HG03439 (cell line): ENCODE results near the gene TRAFD1.
"Not testable (repeated sequence)": the region's sequence is repeated elsewhere in the genome, so short reads cannot be mapped to it uniquely, and the experiment has no call there.

Source experiments
- ATAC-seq: cut with Tn5 transposase; IDR thresholded peaks from one replicate; pipeline ENCODE4 v1.9.1; 2021; ENCODE audit warnings: mild to moderate bottlenecking, moderate library complexity; ENCODE audit not compliant: unreplicated experiment

Gene TRAFD1, protein sequence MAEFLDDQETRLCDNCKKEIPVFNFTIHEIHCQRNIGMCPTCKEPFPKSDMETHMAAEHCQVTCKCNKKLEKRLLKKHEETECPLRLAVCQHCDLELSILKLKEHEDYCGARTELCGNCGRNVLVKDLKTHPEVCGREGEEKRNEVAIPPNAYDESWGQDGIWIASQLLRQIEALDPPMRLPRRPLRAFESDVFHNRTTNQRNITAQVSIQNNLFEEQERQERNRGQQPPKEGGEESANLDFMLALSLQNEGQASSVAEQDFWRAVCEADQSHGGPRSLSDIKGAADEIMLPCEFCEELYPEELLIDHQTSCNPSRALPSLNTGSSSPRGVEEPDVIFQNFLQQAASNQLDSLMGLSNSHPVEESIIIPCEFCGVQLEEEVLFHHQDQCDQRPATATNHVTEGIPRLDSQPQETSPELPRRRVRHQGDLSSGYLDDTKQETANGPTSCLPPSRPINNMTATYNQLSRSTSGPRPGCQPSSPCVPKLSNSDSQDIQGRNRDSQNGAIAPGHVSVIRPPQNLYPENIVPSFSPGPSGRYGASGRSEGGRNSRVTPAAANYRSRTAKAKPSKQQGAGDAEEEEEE

DNA sequence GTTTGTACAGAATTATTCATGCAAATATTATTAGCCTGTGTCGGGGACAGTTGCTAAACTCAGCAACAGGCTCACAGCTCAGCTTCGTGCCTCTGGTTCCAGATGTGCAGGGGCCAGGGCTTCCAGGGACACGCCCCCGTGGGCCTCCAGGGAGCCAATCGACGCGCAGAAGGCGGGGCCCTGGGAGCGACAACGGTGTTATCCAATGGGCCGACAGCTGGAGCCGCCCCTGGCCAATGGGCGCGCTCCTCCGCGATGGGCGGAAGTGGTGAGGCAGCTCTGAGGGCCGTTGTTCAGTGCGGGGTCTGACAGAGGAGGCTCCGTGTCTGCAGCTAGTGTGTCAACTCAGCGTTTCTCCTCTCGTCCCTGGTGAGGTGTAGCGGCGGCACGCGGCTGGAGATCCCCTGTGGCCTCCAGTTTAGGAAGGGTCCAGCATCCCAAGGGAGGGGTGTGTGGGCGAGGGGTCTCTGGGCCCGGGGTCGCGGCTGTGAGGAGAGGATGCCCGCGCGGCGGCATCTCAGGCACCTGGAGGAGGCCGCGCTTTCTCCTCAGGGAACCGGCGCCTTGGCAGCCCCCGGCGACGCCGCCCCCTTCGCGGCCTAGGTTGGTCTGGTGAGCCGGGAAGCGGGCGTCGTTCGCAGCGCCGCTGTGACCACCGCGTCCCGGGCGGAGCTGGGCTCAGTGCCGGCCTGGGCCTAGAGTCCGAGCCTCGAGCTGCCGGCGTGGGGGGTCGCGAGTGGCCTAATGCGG lies at the start of gene TRAFD1:
TSS of gene TRAFD1 (plus strand) at position 311 of the 750 bp plus-strand sequence. CDS start 4,963 bp downstream, outside the sequence.
- peak; percentile 93 for ATAC-seq

DNA sequence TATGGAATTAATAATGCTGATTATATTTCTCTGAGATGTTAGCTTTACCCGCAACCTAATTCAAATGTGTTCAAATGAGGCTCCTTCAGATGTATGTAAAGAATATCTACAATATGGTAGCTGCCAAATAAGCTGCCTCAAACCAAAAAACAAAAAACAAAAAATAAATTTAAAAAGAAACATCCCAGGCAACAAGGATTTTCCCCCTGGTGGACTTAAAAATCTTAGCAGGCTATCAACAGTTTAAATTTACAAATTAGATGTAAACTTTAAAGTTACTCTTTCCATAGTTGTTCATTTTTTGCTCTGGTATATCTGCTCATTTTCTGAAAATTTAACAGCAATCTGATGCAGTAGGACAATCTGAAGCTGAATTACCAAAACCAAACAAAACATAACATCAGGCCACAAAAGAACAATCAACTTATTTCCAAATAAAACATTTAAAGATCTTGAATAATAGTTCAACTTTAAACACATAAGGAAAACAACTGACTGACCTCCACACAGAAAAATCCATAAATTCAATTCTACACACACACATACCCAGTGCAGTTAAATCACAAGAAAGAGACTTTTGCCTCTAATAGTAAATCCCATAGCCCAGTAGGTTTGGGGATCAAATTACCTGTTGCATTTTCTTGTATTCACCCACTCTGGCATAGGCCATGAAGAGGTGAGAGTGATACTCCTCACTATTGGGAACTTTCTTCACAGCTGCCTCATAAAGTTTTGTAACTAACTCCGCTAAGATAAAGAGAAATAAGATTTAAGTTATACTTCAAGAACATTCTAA lies 38.1 kb upstream of the TRAFD1 start:
- ATAC-seq: no peak

DNA sequence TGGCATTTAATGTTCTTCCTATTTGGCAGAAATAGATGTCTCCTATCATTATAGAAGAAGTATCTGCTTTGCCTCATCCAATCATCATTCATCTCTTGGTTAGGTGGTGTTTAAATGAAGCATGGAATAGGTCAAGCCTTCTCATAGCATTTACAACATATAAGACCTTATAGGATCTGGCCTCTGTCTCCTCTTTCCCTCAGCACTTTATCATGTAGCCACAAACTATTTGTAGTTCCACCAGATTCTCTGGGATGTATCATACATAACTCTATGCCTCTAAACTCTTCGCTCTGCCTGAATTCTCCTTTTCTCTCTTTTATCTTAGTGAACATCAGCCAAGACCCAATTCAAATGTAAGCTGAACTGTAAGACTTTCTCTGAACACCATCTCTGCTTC lies 37.5 kb upstream of the TRAFD1 start:
- ATAC-seq: no peak

DNA sequence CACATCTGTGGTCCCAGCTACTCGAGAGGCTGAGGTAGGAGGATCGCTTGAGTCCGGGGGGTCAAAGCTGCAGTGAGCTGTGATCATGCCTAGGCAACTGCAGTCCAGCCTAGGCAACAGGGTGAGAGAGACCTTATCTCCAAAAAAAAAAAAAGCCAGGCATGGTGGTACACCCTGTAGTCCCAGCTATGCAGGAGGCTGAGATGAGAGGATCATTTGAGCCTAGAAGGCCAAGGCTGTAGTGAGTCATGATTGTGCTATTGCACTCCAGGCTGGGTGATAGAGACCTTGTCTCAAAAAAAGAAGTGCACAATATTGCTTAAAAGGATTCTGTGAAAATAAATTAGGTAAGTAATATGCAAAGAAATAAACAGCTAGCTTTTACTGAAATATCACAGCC lies 33.8 kb upstream of the TRAFD1 start:
- no peak for ATAC-seq

DNA sequence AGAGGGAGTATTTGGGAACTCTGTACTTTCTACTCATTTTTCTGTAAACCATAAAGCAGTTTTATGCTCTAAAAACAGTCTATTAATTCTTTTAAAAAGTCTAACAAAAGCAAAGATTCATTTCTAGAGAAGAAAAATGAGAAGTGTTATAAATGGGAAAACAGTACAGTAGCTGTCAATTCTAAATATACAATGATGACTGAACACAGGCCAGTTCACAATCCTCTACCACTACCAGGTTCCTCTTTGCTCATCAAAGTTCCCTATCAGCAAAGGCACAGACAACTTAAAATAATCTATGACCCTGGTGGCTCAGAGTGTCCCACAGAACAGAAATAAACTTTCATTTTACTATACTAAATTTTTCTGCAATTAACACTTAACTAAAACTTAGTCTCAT lies 29.3 kb upstream of the TRAFD1 start:
- peak; percentile 78 for ATAC-seq

DNA sequence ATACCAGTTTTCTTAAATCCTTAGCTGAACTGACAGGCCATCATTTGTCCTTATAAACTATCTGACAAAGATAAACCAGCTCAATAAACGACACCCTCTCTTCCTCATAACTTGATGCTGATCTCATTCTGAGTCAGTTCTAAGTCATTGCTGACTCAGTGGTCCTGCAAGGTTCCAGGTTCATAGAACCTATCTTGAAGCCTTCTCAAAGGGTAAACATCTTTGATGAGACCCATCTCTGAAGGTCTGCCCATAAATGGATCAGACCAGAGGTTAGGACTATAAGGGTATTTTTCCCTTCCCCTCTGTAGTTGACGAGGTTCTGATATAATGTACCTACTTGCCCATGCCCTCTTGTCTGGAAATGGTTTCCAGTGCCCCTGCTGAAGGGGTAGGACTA lies 28.7 kb upstream of the TRAFD1 start:
- ATAC-seq: peak; percentile 32

DNA sequence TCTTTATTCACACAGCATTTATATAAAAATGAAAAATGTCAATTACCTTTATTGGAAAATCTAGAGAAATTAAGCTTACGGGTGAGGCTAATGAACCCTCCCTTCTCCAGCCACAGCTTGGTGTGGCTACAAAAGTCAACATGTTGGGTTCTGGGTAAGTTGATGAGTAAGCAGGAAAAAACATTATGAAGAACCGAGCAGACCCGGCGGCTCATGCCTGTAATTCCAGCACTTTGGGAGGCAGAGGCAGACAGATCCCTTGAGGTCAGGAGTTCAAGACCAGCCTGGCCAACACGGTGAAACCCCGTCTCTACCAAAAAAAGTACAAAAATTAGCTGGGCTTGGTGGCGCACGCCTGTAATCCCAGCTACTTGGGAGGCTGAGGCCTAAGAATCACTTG lies 27.7 kb upstream of the TRAFD1 start:
- ATAC-seq: no peak

DNA sequence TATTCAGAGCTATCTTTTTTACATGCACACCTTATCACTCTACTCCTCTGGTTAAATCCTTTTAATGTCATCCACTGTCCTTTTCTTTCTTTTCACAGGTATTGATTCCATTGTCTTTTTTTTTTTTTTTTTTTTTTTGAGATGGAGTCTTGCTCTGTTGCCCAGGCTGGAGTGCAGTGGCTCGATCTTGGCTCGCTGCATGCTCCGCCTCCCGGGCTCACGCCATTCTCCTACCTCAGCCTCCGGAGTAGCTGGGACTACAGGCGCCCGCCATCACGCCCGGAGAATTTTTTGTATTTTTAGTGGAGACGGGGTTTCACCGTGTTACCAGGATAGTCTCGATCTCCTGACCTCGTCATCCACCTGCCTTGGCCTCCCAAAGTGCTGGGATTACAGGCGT lies 24.9 kb upstream of the TRAFD1 start:
- ATAC-seq: not testable (repeated sequence)

DNA sequence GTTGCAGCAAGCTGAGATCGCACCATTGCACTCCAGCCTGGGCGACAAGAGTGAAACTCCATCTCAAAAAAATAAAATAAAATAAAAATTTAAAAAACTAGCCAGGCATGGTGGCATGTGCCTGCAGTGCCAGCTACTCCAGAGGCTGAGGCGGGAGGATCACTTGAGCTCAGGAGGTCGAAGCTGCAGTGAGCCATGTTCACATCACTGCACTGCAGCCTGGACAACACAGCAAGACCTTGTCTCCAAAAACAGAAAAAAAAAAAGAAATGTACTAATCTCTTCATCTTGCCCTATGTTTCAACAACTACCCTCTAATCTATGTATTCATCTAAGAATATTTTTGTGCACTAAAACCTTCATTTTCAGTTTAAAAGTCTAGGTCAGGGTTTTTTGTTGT lies 23.2 kb upstream of the TRAFD1 start:
- no peak for ATAC-seq

DNA sequence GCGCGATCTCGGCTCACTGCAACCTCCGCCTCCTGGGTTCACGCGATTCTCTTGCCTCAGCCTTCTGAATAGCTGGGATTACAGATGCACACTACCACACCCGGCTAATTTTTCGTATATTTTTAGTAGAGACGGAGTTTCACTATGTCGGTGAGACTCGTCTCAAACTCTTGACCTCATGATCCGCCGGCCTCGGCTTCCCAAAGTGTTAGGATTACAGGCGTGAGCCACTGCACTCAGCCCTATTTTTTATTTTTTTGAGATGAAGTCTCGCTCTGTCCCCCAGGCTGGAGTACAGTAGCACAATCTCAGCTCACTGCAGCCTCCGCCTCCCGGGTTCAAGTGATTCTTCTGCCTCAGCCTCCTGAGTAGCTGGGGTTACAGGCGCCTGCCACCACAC lies 22.6 kb upstream of the TRAFD1 start:
- ATAC-seq: not testable (repeated sequence)

DNA sequence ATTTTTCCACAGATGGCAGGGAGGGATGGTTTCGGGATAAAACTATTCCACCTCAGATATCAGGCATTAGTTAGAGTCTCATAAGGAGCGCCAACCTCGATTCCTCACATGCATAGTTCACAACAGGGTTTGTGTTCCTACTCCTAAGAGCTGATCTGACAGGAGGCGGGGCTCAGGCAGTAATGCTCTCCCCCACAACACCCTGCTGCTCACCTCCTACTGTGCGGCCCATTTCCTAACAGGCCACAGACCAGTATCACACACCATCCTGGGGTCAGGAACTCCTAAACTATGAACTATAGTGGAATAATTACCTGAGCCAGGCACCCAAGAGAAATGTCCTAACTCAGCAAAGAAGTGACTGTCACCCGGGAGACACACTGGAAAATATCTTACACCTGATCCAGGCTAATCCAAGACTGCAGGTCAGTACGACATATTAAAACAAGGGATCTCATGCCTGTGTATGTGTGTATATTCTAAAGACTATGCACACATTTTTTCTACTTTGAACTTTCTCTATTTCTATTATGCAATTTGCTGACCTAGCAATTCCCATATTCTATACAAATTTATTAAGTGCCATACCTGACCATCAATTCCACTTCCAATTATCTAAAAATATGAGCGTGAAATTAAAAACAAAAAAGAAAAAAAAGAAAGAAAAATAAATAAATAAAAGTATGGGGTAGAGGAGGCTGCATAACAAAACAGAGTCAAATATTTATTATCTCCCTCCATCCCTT lies 21.4 kb upstream of the TRAFD1 start:
- ATAC-seq: no peak

DNA sequence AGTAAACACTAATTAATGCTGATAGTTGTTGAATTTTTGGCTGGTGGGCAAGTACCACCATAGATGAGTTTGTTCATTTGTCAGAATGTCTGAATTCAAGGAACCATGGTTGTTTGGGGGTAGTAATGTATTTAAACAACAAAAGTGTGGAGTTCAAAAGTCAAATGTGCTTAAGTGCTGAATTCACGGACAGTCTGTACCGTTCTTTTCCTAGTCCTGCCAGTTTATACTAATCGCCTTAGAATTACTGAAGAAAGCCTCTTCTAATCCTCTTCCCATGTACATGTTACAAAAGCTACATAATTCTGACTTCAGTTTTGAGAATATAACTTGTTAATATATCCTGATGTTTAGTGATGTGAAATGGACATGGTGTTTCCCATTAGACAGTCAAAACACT lies 19.5 kb upstream of the TRAFD1 start:
- no peak for ATAC-seq

DNA sequence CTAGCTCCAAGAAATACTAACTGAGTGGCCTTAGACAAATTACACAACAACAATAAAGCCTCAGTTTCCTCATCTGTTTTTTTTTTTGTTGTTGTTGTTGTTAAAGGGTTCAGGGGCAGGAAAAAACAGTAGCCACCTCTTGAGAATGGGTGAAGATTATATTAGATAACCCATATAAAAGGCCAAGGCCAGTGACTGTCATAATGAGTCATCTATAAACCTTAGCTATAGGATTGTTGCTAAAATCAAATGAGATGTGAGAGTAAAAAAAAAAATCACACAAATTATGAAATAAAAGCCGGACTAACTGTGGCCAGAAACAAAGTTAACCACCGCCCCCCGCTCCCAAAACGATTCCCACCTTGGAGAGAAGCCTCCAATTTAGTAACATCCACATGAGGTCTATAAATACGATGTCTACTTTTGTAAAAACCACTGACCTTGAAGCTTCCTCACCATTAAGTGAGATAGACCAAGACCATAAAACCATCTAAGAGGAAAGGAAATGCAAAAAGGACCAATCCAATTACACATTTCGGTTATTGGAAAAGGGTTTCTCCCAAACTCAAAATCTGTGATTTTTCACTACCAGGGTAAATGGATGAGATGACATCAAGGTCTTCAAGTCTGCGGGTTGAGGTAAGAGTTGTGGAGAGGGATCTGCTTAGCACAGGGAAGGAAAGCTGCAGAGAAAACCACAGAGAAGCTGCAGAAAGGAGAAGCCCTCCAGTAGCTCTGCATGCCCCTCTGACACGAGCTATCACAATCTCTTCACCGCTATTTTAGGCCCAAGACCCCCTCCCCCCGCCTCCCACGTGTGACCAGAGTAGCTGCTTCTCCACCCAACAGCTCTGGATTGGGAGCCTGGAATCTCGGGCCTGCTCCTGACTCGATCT lies 17.8 kb upstream of the TRAFD1 start:
- no peak for ATAC-seq

DNA sequence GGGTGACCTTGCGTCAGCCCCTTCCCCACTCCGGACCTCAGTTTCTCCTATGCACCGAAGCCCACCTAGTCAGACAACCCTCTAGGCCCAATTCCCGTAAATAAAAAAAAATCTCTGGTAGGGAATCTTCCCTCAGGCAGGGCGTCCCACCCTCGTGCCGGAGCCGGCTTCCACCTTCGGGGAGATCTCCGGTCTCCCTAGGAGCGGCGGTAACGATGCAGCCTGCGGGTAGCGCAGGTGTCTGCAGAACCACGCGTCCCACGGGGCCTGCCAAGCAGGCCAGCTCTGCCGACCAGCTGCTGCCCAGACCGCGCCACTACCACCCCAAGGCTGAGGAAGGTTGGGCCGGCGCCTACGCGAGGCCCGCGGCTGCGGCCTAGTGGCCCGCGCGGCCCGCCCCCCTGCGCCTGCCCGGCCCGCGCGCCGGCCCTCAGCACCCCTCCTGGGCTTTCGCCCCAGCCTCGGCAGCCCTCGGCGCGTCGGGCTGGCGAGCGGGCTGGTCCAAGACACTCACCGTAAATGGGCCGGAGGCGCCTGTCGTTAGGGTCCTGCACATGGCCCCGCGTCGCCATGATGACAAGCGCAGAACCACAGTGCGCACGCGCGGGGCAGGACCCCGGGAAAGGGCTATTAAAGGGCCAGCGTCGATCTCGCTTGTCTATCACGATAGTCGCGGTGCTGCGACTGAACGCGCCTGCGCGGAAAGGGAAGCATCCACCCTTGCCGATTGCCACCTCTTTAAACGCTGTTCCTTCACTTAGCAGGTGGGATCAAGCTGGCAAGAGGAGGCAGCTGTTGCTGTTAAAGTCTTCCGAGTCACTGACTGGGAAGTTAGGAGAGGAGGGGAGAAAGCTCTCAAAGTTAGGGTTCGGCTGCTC lies 16.9 kb upstream of the TRAFD1 start, which contains the start of gene NAA25:
TSS of gene NAA25 (minus strand) at position 582 of the 878 bp plus-strand sequence. CDS start at position 572, 10 bp downstream.
- peak; percentile 76 for ATAC-seq

DNA sequence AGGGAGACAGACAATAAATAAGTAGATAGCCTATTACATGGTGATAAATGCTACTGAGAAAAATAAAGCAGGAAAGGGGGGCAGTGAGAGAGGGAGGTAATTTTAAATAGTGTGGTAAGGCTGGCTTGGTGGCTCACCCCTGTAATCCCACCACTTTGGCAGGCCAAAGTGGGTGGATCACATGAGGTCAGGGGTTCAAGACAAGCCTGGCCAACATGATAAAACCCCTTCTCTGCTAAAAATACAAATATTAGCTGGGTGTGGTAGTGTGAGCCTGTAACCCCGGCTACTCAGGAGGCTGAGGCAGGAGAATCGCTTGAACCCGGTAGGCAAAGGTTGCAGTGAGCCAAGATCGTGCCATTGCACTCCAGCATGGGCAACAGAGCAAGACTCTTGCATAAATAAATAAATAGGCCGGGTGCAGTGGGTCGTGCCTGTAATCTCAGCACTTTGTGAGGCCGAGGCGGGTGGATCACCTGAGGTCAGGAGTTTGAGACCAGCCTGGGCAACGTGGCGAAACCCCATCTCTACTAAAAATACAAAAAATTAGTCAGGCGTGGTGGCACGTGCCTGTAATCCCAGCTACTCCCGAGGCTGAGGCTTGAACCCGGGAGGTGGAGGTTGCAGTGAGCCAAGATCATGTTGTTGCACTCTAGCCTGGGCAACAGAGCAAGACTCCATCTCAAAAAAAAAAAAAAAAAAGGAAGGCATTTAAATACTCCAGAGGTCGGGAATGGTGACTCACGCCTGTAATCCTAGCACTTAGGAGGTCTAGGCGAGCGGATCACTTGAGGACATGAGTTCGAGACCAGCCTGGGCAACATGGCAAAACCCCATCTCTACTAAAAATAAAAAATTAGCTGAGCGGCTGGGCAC lies 14.3 kb upstream of the TRAFD1 start:
- not testable (repeated sequence) for ATAC-seq

DNA sequence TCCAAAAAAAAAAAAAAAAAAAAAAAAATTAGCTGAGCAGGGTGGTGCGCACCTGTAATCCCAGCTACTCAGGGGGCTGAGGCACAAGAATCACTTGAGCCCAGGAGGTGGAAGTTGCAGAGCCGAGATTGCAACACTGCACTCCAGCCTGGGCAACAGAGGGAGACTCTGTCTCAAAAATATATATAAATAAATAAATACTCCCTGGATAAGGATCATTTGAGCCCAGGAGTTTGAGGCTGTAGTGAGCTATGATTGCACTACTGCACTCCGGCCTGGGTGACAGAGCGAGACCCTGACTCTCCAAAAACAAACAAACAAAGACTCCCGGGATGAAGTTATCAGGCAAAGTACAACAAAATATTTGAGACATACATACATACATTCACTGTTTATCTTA lies 13.4 kb upstream of the TRAFD1 start:
- ATAC-seq: no peak

DNA sequence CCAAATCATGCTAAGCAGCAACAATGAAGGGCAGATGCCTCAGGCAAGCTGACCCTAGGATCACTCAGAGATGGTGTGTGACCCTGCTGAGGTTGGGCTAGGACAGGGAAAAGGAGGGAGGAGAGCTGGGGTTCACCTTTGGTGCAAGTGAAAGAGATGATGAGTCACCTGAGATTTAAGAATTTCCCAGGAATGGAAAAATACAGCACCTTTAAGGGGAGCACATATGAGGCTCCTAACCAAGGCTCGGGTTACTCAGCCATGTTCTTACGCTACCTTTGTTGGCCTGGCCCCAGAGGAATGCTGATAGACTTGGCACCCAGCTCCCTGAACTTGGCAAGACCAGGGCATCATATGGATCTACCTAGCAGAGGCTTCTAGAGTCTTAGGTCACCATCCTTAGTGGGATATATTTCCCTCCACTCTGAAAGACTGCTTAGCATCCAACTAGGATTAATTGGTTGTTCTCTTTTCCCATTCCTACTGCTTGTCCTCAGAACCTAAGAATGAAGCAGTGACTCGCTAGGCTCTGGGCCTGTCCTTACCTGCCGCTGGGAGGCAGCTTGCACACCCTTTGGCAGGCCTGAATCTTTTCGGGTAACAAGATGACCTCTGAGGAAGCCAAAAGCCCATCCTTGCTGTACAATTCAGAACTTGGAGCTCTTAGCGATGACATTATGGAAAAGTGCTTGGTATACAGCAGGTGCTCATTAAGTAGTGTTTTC lies 12.8 kb upstream of the TRAFD1 start:
- ATAC-seq: no peak
